Karpas-422 (cell line): ENCODE results near the gene C1QTNF9B. TPM values are rescaled to one million over a fixed set of nuclear protein-coding genes. Genes with fewer than 3 reads are reported as not detected.

Experiments used
- DNase-seq: peaks from one replicate; pipeline ENCODE4 v3.0.0-alpha.2; 2015
- H2AFZ ChIP-seq: fragments of 200-600 bp; sonication (generic); 2 replicates; pipeline ENCODE4 v1.6.1; 2014; ENCODE audit warnings: antibody characterized with exemption, low read length, mixed read lengths
- H3K27ac ChIP-seq: fragments of 200-600 bp; sonication (generic); 2 replicates; pipeline ENCODE4 v1.5.1; 2014; ENCODE audit warnings: mild to moderate bottlenecking, low read length, moderate library complexity
- H3K27me3 ChIP-seq: fragments of 200-600 bp; sonication (generic); 2 replicates; pipeline ENCODE4 v1.6.1; 2014; ENCODE audit warnings: low read length, mixed read lengths
- H3K36me3 ChIP-seq: fragments of 200-600 bp; sonication (generic); 2 replicates; pipeline ENCODE4 v1.6.1; 2014; ENCODE audit warnings: low read length, mixed read lengths; ENCODE audit not compliant: insufficient read depth
- H3K4me1 ChIP-seq: fragments of 200-600 bp; sonication (generic); 2 replicates; pipeline ENCODE4 v1.6.1; 2014; ENCODE audit warnings: mild to moderate bottlenecking, low read length, mixed read lengths
- H3K4me2 ChIP-seq: fragments of 200-600 bp; sonication (generic); 2 replicates; pipeline ENCODE4 v1.6.1; 2014; ENCODE audit warnings: low read length, low read depth, mild to moderate bottlenecking; ENCODE audit not compliant: poor library complexity, severe bottlenecking
- H3K4me3 ChIP-seq: fragments of 200-600 bp; sonication (generic); 2 replicates; pipeline ENCODE4 v1.5.1; 2014; ENCODE audit warnings: mild to moderate bottlenecking, antibody characterized with exemption, low read length, mixed read lengths
- H3K79me2 ChIP-seq: fragments of 200-600 bp; sonication (generic); 2 replicates; pipeline ENCODE4 v1.6.1; 2014; ENCODE audit warnings: mild to moderate bottlenecking, low read length, mixed read lengths
- H3K9ac ChIP-seq: fragments of 200-600 bp; sonication (generic); 2 replicates; pipeline ENCODE4 v1.6.0; 2014; ENCODE audit warnings: low read length
- H3K9me2 ChIP-seq: fragments of 200-600 bp; sonication (generic), shearing (Covaris generic); replicated peaks from 2 replicates; pipeline ENCODE4 v1.6.0; 2014; ENCODE audit warnings: mild to moderate bottlenecking, low read length, moderate library complexity; ENCODE audit not compliant: insufficient read depth
- H3K9me3 ChIP-seq: fragments of 300-700, 200-600 bp; sonication (generic); 2 replicates; pipeline ENCODE4 v1.6.1; 2014; ENCODE audit warnings: low read length, mixed read lengths
- H4K20me1 ChIP-seq: fragments of 200-600 bp; sonication (generic); 2 replicates; pipeline ENCODE4 v1.6.1; 2014; ENCODE audit warnings: mild to moderate bottlenecking, antibody characterized with exemption, low read length, low read depth; ENCODE audit not compliant: insufficient read depth
- total RNA-seq: library from RNA; depleted of rRNA; stranded (reverse); fragments of >200 nt; shearing (Covaris generic); gene quantifications from 2 replicates; pipeline ENCODE4 v1.2.3, GENCODE V29; 2014; ENCODE audit warnings: low replicate concordance

The C1QTNF9B gene
- total RNA-seq, 1 experiment from 2014 or later = not detected

- Histone ChIP-seq H3K4me1 (no peaks in the 10 kb centered on the region), H3K36me3 (no peaks in the 10 kb centered on the region), H3K4me3 (no peak overlapping the region), H4K20me1 (peaks cover 21% of the 10 kb centered on the region; the same call in 1 of the 2 replicates), H3K4me2 (no peak overlapping the region), H3K27ac (no peak overlapping the region), H3K9me2 (no peaks in the 10 kb centered on the region), H2AFZ (no peak overlapping the region), H3K9ac (no peak overlapping the region), H3K9me3 (no peaks in the 10 kb centered on the region), H3K27me3 (no peaks in the 10 kb centered on the region), H3K79me2 (no peaks in the 10 kb centered on the region)
- DNase-seq = no peak
Measured at GRCh38 chr13:23859904-23860303, 37.4 kb downstream of the C1QTNF9B start.

- H3K9me3 ChIP-seq = no peaks in the 10 kb centered on the region
- no peak overlapping the region for H3K4me3 ChIP-seq
- H4K20me1 ChIP-seq = peaks cover 21% of the 10 kb centered on the region; the same call in 1 of the 2 replicates
- no peak overlapping the region for H3K9ac ChIP-seq
- H3K27me3 ChIP-seq = no peaks in the 10 kb centered on the region
- no peaks in the 10 kb centered on the region for H3K36me3 ChIP-seq
- no peak overlapping the region for H2AFZ ChIP-seq
- no peak overlapping the region for H3K4me2 ChIP-seq
- H3K27ac ChIP-seq = no peak overlapping the region
- H3K4me1 ChIP-seq = no peaks in the 10 kb centered on the region
- DNase-seq = no peak
- no peaks in the 10 kb centered on the region for H3K79me2 ChIP-seq
- no peaks in the 10 kb centered on the region for H3K9me2 ChIP-seq
Measured at GRCh38 chr13:23859455-23859854, 37.8 kb downstream of the C1QTNF9B start.

- Histone ChIP-seq H3K9me2 (no peaks in the 10 kb centered on the region), H3K27ac (no peak overlapping the region), H3K36me3 (no peaks in the 10 kb centered on the region), H3K4me2 (no peak overlapping the region), H3K79me2 (no peaks in the 10 kb centered on the region), H4K20me1 (peaks cover 21% of the 10 kb centered on the region; the same call in 1 of the 2 replicates), H3K9ac (no peak overlapping the region), H2AFZ (no peak overlapping the region), H3K4me3 (no peak overlapping the region), H3K27me3 (no peaks in the 10 kb centered on the region), H3K4me1 (no peaks in the 10 kb centered on the region), H3K9me3 (no peaks in the 10 kb centered on the region)
- no peak for DNase-seq
Measured at GRCh38 chr13:23858546-23858945, 38.8 kb downstream of the C1QTNF9B start.

- H3K9me2 ChIP-seq = no peaks in the 10 kb centered on the region
- no peaks in the 10 kb centered on the region for H3K79me2 ChIP-seq
- H3K27me3 ChIP-seq = no peaks in the 10 kb centered on the region
- no peak overlapping the region for H3K9ac ChIP-seq
- H4K20me1 ChIP-seq = peaks cover 21% of the 10 kb centered on the region; the same call in 1 of the 2 replicates
- H3K4me1 ChIP-seq = no peaks in the 10 kb centered on the region
- no peak overlapping the region for H2AFZ ChIP-seq
- no peak for DNase-seq
- no peak overlapping the region for H3K27ac ChIP-seq
- no peaks in the 10 kb centered on the region for H3K36me3 ChIP-seq
- H3K9me3 ChIP-seq = no peaks in the 10 kb centered on the region
- no peak overlapping the region for H3K4me3 ChIP-seq
- H3K4me2 ChIP-seq = no peak overlapping the region
Measured at GRCh38 chr13:23856008-23856750, 41.1 kb downstream of the C1QTNF9B start.

GRCh38 chr13:23855360-23855759 lies 41.9 kb downstream of the C1QTNF9B start:
- Histone ChIP-seq H3K27ac (no peak overlapping the region), H3K79me2 (no peaks in the 10 kb centered on the region), H3K4me2 (no peak overlapping the region), H3K27me3 (no peaks in the 10 kb centered on the region), H2AFZ (no peak overlapping the region), H3K9me3 (no peaks in the 10 kb centered on the region), H3K4me1 (0 out of 2 replicates have a peak, but pooled peaks cover under 1% of the 10 kb centered on the region), H4K20me1 (peaks cover 27% of the 10 kb centered on the region), H3K4me3 (no peak overlapping the region), H3K9ac (no peak overlapping the region), H3K9me2 (no peaks in the 10 kb centered on the region), H3K36me3 (no peaks in the 10 kb centered on the region)
- no peak for DNase-seq

- Histone ChIP-seq H3K79me2 (no peaks in the 10 kb centered on the region), H3K27ac (no peak overlapping the region), H3K4me2 (no peak overlapping the region), H3K9me3 (no peaks in the 10 kb centered on the region), H4K20me1 (peaks cover 44% of the 10 kb centered on the region), H3K4me3 (no peak overlapping the region), H3K9ac (no peak overlapping the region), H3K36me3 (no peaks in the 10 kb centered on the region), H3K27me3 (no peaks in the 10 kb centered on the region), H3K9me2 (no peaks in the 10 kb centered on the region), H3K4me1 (peaks cover 30% of the 10 kb centered on the region), H2AFZ (no peak overlapping the region)
- no peak for DNase-seq
Measured at GRCh38 chr13:23852351-23852750, 45.0 kb downstream of the C1QTNF9B start.

GRCh38 chr13:23851106-23851505 lies 46.2 kb downstream of the C1QTNF9B start:
- Histone ChIP-seq H3K9ac (no peak overlapping the region), H2AFZ (no peak overlapping the region), H4K20me1 (peaks cover 51% of the 10 kb centered on the region), H3K4me3 (no peak overlapping the region), H3K4me1 (peaks cover 41% of the 10 kb centered on the region), H3K27me3 (no peaks in the 10 kb centered on the region), H3K36me3 (no peaks in the 10 kb centered on the region), H3K4me2 (no peak overlapping the region), H3K79me2 (no peaks in the 10 kb centered on the region), H3K9me2 (no peaks in the 10 kb centered on the region), H3K9me3 (no peaks in the 10 kb centered on the region), H3K27ac (no peak overlapping the region)
- no peak for DNase-seq

GRCh38 chr13:23850134-23850533 lies 47.2 kb downstream of the C1QTNF9B start:
- Histone ChIP-seq H2AFZ (no peak overlapping the region), H3K9me2 (no peaks in the 10 kb centered on the region), H3K36me3 (no peaks in the 10 kb centered on the region), H3K4me2 (no peak overlapping the region), H3K27me3 (no peaks in the 10 kb centered on the region), H3K9ac (no peak overlapping the region), H3K4me1 (peaks cover 51% of the 10 kb centered on the region), H4K20me1 (peaks cover 51% of the 10 kb centered on the region), H3K9me3 (no peaks in the 10 kb centered on the region), H3K27ac (no peak overlapping the region), H3K79me2 (no peaks in the 10 kb centered on the region), H3K4me3 (no peak overlapping the region)
- DNase-seq = no peak
